Fibroblast of upper back skin (primary cell): ENCODE data around the gene DLL4.

Source experiments
- DNase-seq: peaks from one replicate; pipeline ENCODE4 v3.0.0-alpha.2; 2013

The DLL4 gene

GRCh38 chr15:40927873-40928806, 1.0 kb upstream of the DLL4 start:
- DNase-seq = no peak

- no peak for DNase-seq
Observed at GRCh38 chr15:40929660-40930429, 705 bp downstream of the DLL4 start.

GRCh38 chr15:40930430-40931299, 1.5 kb downstream of the DLL4 start:
- DNase-seq = no peak

- no peak for DNase-seq
Observed at GRCh38 chr15:40931300-40932142, 2.4 kb downstream of the DLL4 start.

- no peak for DNase-seq
Observed at GRCh38 chr15:40932156-40932555, 3.0 kb downstream of the DLL4 start.

- DNase-seq = no peak
Observed at GRCh38 chr15:40932649-40933516, 3.7 kb downstream of the DLL4 start.

- no peak for DNase-seq
Observed at GRCh38 chr15:40933517-40933902, 4.4 kb downstream of the DLL4 start.

GRCh38 chr15:40934457-40934856, 5.3 kb downstream of the DLL4 start:
- DNase-seq = no peak

- DNase-seq = no peak
Observed at GRCh38 chr15:40936234-40936708, 7.1 kb downstream of the DLL4 start.

GRCh38 chr15:40936709-40937666, 7.8 kb downstream of the DLL4 start:
- peak; percentile 62 for DNase-seq

- DNase-seq = no peak
Observed at GRCh38 chr15:40937762-40938535, 8.8 kb downstream of the DLL4 start.

- no peak for DNase-seq
Observed at GRCh38 chr15:40938536-40938870, 9.4 kb downstream of the DLL4 start.

GRCh38 chr15:40940296-40940801, 11.2 kb downstream of the DLL4 start:
- DNase-seq = no peak

GRCh38 chr15:40941068-40941527, 12.0 kb downstream of the DLL4 start:
- no peak for DNase-seq

- peak; percentile 75 for DNase-seq
Observed at GRCh38 chr15:40941528-40942336, 12.6 kb downstream of the DLL4 start.

GRCh38 chr15:40942337-40942854, 13.3 kb downstream of the DLL4 start:
- DNase-seq = no peak

GRCh38 chr15:40942878-40943277, 13.7 kb downstream of the DLL4 start:
- DNase-seq = no peak
